Measurements from ENCODE around the gene IGF2.

IGF2 gene

GRCh38 chr11:2096919-2097301 is 42.3 kb downstream of the IGF2 start:
- TF ChIP-seq MAX (IDR thresholded peaks at IDR 0.05) (no peak), TAF1 (IDR thresholded peaks at IDR 0.05; ENCODE audit: low read depth) (no peak), CREB1 (IDR thresholded peaks at IDR 0.05; ENCODE audit: low read depth) (no peak), FOXM1 (IDR thresholded peaks at IDR 0.05; ENCODE audit: borderline replicate concordance, low read depth) (no peak), CEBPB (IDR thresholded peaks at IDR 0.05) (no peak), ZBTB7A (IDR thresholded peaks at IDR 0.05; ENCODE audit: low read depth) (no peak), USF1 (IDR thresholded peaks at IDR 0.05) (no peak), RAD21 (IDR thresholded peaks at IDR 0.05; ENCODE audit: low read depth) (no peak), EP300 (IDR thresholded peaks at IDR 0.05; ENCODE audit: borderline replicate concordance) (no peak), TEAD4 (IDR thresholded peaks at IDR 0.05) (no peak), NFIC (IDR thresholded peaks at IDR 0.05) (no peak)
- TF ChIP-seq, protein P1, sequence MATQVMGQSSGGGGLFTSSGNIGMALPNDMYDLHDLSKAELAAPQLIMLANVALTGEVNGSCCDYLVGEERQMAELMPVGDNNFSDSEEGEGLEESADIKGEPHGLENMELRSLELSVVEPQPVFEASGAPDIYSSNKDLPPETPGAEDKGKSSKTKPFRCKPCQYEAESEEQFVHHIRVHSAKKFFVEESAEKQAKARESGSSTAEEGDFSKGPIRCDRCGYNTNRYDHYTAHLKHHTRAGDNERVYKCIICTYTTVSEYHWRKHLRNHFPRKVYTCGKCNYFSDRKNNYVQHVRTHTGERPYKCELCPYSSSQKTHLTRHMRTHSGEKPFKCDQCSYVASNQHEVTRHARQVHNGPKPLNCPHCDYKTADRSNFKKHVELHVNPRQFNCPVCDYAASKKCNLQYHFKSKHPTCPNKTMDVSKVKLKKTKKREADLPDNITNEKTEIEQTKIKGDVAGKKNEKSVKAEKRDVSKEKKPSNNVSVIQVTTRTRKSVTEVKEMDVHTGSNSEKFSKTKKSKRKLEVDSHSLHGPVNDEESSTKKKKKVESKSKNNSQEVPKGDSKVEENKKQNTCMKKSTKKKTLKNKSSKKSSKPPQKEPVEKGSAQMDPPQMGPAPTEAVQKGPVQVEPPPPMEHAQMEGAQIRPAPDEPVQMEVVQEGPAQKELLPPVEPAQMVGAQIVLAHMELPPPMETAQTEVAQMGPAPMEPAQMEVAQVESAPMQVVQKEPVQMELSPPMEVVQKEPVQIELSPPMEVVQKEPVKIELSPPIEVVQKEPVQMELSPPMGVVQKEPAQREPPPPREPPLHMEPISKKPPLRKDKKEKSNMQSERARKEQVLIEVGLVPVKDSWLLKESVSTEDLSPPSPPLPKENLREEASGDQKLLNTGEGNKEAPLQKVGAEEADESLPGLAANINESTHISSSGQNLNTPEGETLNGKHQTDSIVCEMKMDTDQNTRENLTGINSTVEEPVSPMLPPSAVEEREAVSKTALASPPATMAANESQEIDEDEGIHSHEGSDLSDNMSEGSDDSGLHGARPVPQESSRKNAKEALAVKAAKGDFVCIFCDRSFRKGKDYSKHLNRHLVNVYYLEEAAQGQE (IDR thresholded peaks at IDR 0.05; ENCODE audit: low read depth): no peak

DNA sequence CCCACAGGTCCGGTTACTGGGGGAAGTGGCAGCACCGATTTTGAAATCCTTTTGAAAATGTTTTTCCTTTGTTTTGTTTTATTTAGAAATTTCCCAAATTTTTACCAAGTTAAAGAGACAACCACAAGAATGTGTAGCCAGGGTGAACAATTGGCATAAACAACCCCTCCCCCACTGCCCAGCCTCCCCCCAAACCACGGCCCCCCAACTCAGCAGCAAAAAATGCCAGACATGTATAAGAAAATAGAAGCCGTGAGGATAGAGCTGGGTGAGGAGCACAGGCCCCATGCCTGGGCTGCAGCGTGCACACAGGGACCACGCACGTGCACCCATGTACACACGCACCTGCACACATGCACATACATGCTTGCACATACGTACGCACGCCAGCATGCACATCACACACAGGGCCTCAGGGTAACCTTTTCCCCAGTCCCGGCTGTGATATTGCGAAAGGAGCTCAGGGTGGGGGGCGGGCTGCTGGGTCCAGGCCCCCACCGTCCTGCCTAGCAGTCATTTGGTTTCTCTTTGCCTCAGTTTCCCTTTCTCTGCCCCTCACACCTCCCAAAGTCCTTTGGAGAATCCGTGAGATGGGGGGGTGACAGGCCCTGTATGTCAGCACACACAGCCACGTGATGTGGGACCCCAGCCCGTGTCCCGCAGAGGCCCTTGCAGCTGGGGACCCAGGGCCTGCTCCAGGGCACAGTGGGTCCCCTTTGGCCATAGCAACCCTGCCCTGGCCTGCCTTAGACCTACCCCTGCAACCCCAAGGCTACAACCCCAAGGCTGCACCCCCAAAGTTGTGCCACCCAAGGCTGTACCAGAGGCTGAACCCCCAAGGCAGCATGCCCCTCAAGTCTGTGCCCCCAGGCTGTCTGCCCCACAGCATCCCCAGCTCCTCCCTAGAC is 42.9 kb downstream of the IGF2 start:
- TF ChIP-seq CEBPB (IDR thresholded peaks at IDR 0.05) (no peak), RAD21 (IDR thresholded peaks at IDR 0.05; ENCODE audit: low read depth) (no peak), ZBTB7A (IDR thresholded peaks at IDR 0.05; ENCODE audit: low read depth) (no peak), CREB1 (IDR thresholded peaks at IDR 0.05; ENCODE audit: low read depth) (no peak), YY1 (IDR thresholded peaks at IDR 0.05; ENCODE audit: low read depth) (no peak), EP300 (IDR thresholded peaks at IDR 0.05; ENCODE audit: borderline replicate concordance) (no peak), TCF12 (IDR thresholded peaks at IDR 0.05; ENCODE audit: low read depth) (no peak), EGR1 (IDR thresholded peaks at IDR 0.05) (no peak), TAF1 (IDR thresholded peaks at IDR 0.05; ENCODE audit: low read depth) (no peak), TEAD4 (IDR thresholded peaks at IDR 0.05) (no peak), MAX (IDR thresholded peaks at IDR 0.05) (no peak), FOXM1 (IDR thresholded peaks at IDR 0.05; ENCODE audit: borderline replicate concordance, low read depth) (no peak), USF1 (IDR thresholded peaks at IDR 0.05) (no peak), NFIC (IDR thresholded peaks at IDR 0.05) (no peak)
- TF ChIP-seq, protein P1 (IDR thresholded peaks at IDR 0.05; ENCODE audit: low read depth): no peak

GRCh38 chr11:2095542-2095941 is 43.6 kb downstream of the IGF2 start:
- TF ChIP-seq USF1 (IDR thresholded peaks at IDR 0.05) (no peak), ZBTB7A (IDR thresholded peaks at IDR 0.05; ENCODE audit: low read depth) (no peak), EGR1 (IDR thresholded peaks at IDR 0.05) (no peak), FOXM1 (IDR thresholded peaks at IDR 0.05; ENCODE audit: borderline replicate concordance, low read depth) (no peak), TAF1 (IDR thresholded peaks at IDR 0.05; ENCODE audit: low read depth) (no peak), CEBPB (IDR thresholded peaks at IDR 0.05) (no peak), TEAD4 (IDR thresholded peaks at IDR 0.05) (no peak), TCF12 (IDR thresholded peaks at IDR 0.05; ENCODE audit: low read depth) (no peak), MAX (IDR thresholded peaks at IDR 0.05) (no peak), CREB1 (IDR thresholded peaks at IDR 0.05; ENCODE audit: low read depth) (no peak)

DNA sequence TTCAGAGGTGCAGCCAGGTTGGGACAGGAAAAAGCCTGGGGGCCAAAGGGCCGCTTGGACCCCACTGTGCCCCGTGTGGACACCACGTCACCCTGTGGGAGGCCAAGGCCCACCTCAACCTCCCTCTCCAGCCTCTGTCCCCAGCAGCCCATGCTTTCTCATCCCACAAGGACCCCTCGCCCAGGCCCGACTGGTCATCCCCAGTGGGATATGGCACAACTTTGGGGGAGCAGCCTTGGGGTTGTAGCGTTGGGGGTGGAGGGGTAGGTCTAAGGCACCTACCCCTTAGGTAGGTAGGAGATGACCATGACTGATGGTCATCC is 44.0 kb downstream of the IGF2 start:
- TF ChIP-seq MAX (IDR thresholded peaks at IDR 0.05) (no peak), TCF12 (IDR thresholded peaks at IDR 0.05; ENCODE audit: low read depth) (no peak), TAF1 (IDR thresholded peaks at IDR 0.05; ENCODE audit: low read depth) (no peak), USF1 (IDR thresholded peaks at IDR 0.05) (no peak), EGR1 (IDR thresholded peaks at IDR 0.05) (no peak), ZBTB7A (IDR thresholded peaks at IDR 0.05; ENCODE audit: low read depth) (no peak), TEAD4 (IDR thresholded peaks at IDR 0.05) (no peak), EP300 (IDR thresholded peaks at IDR 0.05; ENCODE audit: borderline replicate concordance) (no peak), YY1 (IDR thresholded peaks at IDR 0.05; ENCODE audit: low read depth) (no peak), CEBPB (IDR thresholded peaks at IDR 0.05) (no peak), NFIC (IDR thresholded peaks at IDR 0.05) (no peak), FOXM1 (IDR thresholded peaks at IDR 0.05; ENCODE audit: borderline replicate concordance, low read depth) (no peak), CREB1 (IDR thresholded peaks at IDR 0.05; ENCODE audit: low read depth) (no peak), RAD21 (IDR thresholded peaks at IDR 0.05; ENCODE audit: low read depth) (no peak)
- TF ChIP-seq, protein P1 (IDR thresholded peaks at IDR 0.05; ENCODE audit: low read depth): no peak
